ENCODE data around the gene BMAL1.
A peak's percentile ranks its signal among the peaks of the same experiment; 100 is the strongest.
"Not testable (repeated sequence)": the region's sequence is repeated elsewhere in the genome, so short reads cannot be mapped to it uniquely, and the experiment has no call there.

Gene BMAL1

DNA sequence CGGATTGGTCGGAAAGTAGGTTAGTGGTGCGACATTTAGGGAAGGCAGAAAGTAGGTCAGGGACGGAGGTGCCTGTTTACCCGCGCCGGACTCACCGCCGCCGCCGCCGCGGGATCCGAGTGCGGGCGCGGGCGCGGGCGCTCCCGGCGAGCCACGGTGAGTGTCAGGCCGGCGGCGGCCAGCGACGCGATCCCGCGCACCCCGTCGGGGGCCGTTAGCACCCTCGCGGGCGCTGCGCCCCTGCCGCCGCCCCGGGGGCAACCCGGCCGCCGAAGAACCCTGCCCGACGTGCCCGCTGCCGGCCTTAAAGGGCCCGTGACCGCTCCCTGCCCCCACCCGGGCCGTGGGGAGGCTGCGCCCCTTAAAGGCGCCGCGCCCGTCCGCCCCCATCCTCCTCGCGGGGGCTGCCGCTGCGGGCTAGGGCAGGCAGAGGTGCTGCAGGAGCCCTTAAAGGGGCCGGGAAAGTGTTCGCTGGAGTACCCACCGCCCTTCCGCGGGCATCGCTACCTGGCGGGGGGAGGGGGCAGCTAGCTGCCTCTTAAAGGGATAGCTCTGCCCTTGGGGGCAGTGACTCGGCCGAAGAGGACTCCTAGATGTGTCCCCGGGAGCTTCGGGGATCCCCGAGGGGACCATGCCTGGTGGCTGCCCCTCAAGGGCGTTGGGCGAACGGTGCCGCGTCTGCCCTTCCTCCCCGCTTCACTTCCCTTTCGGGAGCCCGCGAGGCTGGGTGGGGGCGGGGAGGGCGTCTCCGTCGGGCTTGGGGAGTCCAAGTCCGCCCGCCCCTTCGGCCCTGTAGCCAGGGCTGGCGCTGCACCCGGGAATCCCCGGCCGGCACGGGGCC, at the start of gene BMAL1:
Gene BMAL1 (plus strand): TSS at position 23 of the 841 bp plus-strand sequence. CDS start 76,519 bp downstream, outside the sequence.
- no peak for DNase-seq

DNA sequence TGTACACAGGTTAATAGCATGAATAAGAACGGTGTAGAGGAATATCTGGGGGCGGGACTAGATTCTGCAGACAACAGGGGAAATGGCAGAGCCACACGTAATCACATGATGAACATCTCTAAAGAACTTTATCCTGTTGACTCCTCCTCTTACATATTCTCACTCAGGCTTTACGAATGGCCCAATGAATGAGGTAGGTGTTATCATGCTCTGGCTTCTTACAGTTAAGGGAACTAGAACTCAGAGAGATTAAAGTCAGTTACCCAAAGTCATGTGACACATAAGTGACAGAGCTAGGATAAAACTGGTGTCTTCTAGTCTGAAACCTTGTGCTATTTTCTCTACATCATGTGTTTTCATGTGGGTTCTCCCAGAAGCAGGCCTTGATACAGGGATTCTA, 49.0 kb upstream of the BMAL1 start:
- no peak for DNase-seq

DNA sequence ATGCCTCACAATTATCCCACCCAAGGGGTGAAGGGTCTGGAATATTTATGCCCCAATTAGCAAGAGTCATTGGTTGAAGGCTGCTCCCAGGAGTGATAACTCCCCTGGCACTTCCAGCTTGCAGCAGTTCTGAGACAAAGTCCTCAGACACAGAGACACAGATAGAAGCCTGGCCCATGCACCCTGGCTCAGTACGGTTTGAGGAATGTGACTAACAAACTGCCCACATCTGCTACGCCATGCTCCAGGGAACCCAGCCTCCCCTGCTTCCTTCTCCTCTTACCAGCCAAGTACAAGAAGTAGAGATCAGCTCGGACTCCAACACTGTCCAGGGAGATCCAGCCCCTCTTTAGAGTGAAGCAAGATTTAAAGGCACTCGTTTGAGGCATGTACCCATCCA, 48.5 kb upstream of the BMAL1 start:
- DNase-seq = no peak

DNA sequence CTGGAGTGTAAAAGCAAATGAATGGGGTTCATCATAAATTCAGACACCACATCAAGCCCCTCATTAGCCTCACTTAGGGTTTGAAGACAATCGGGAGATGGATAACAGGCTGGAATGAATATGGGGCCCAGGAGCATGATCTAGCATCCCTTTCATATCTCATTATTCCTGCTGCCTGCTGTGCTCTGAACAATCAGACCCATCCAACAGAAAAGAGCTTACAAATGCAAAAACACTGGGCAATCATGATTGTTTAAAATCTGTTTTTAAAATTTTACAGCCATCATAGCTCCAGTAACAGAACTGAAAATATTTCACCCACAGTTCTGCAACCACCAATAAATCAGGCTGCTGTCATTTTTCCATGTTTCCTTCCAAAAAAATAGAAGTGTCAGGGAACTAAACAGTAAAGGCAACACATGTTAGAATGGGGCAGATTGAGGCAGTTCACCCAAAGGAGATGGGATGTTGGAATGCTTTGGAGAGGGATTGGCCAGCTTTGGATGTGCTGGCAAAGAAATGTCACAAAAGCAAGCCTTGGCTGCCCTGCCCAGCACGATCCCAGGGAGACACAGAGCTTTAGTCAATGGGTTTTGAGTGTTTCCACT, 47.8 kb upstream of the BMAL1 start:
- DNase-seq = no peak

DNA sequence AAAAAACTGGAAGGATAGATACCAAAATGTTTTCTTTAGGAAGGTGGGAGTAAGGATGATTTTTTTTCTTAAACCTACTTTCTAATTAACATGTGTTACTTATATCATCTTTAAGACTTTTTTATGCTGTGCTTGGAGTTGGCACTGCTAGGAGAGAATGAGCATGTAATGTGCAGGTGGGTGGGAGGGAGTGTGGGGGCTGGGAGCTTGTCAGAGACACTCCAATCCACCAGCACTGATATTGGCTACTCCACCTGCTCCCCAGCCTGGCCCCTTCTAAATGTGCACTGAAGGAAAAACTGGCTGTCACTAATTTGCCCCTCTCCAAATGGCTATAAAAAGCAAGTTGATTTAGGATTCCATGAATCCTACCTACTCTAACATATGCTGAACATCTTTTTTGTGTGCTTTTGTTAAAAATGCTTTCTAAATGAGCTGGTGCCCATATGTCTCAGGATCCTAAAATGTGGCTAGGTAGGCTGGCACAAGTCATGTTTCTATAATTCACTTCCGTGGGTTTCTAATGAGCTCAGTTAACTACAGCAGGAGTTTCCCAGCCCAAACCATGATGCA, 44.3 kb upstream of the BMAL1 start:
- DNase-seq = no peak

DNA sequence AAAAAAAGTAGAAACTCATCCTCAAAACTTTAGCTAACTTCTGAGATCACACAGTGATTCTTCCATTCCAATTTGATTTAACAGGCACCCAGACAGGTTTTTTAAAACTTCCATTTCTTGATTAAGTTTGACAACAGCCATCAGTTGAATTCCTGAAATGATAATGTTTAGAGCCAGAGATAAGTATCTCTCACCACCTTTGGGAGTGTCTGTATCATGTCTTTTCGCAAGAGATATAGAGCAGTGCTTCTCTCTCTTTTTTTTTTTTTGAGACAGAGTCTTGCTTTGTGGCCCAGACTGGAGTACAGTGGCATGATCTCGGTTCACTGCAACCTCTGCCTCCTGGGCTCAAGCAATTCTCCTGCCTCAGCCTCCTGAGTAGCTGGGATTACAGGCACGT, 41.7 kb upstream of the BMAL1 start:
- DNase-seq = no peak

DNA sequence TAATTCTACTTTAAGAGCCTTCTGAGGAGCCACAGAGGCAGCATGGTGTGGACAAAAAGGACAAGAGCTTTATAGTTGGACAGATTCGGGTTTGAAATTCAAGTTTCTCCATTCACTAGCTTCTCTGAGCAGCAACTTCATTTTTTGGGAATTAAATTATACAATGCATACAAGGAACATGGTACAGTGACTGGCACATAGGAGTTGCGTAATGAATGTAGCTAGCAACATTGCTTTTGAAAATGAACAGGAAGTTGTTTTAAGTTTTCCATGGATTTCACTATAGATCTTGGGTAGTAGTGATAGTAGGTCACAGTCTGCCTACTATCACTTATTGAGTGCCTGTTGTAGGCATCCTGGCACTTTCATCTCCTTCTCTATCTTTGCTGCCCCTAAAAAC, 41.0 kb upstream of the BMAL1 start:
- DNase-seq = no peak

DNA sequence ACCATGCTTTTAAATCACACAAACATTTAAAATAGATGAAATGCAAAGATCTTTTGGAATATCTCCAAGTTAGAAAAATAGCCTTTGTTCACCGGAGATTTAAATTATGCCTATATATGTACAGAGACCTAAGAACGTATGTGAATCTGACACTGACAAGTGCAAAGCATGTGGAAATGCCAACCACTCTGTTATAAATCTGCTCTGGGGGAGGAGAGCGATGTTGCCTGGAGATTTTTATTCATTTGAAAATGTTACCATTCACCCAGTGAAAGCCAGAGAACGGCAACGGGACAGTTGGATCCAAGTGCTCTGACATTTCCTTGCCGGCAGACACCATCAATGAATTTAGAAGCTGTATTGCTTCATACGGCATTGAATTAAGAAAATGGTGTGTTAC, 39.8 kb upstream of the BMAL1 start:
- DNase-seq = no peak

DNA sequence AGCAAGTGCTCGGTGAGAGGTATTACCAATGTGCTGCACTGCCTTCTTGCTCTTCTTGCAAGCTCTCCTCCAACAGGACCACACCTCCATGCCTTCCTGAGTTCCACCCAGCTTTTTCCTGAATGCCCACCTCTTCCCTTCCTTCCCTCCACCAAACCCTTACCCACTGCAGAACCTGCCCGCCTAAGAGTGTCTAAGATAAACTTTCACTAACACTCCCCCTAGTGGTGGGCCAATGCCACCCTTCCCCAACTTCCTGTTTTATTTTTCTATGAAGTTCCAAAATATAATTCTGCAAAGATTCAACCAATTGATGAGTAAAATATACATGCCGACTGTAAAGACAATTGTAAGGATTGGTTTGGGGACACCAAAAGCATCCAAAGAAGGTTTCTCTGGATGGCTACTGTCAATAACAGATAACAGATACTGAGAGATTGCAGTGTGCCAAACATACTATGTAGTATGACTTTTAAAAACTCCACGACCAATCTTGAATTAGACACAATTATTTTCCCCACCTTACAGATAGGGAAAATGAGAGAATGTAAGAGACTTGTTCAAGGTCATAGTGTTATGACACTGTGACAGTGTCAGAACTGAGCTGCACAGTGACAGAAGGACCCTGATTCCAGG, 38.6 kb upstream of the BMAL1 start:
- DNase-seq = peak; percentile 33

DNA sequence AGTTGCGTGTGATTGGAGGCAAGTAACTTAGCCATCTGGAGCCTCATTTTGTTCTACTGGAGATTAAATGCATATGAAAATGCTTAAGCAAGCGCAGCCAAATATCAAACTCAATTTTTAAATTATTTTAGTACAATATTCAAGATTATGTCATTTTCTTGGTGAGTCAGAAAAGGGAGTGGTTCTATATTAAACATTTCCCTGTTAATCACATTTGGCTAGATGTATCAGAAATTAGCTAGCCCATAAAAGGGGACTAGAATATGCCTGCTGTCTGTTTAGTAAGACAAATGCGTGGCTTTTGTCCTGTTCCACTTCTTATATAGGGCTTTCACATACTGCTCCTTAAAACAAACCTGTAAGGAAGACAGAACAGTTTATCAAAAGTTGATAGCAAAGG, 35.0 kb upstream of the BMAL1 start:
- DNase-seq = no peak

DNA sequence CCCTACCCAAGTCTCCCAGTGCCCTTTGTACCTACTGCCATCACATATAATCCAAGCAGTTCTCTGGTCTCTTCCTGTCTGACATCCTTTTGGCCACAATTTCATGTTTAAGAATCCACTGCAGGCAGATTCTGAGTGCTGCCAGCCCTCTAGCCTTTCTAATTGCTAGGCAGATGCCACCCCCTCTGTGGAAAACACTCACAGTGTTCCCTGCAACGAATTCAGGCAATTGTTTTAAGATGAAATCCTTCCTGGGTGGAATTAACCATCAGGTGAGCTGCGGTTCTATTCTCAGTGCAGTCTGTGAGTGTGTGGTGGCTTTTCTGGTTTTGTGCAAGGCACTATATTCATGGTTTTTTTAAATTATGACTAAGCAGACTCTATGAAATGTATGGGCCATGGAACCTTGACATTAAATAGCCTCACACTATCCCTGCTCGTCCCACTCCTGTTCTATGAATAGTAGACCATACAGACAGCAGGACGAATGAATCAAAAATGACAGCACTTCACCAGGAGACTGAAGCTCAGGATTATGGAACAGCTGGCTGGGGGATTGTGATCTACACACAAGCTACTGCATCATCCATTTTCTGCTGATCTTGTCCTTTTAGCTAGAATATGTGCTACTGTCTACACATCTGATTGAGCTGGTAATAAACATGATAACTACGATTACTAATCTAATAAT, 29.8 kb upstream of the BMAL1 start:
- DNase-seq = no peak

DNA sequence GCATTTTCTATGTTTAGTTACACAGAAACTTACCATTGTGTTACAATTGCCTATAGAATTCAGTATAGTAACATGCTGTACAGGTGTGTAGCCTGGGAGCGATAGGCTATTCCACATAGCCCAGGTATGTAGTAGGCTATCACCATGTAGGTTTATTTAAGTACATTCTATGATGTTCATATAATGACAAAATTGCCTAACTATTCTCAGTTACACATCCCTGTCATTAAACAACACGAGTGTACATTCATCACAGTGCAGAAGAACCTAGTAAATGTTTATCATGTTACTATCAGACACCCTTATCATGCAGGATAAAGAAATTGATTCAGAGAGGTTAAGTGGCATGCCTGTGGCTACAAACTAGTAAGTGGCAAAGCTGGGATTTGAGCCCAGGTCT, 28.4 kb upstream of the BMAL1 start:
- no peak for DNase-seq

DNA sequence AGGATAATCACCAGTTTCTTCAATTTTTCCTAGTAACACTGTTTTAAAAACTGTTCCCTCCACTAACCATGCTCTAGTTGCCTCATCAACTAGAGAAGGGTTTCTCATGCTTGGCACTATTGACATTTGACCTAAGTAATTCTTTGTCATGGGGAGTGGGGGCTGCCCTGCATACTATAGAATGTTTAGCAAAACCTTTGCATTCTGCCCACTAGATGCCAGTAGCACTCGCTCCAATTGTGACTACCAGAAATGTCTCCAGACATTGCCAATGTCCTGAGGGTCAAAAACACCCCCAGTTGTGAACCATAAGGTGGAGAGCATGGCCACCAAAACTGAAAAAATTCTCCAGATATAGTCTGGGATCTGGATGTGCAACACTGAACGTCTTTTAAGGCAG, 27.6 kb upstream of the BMAL1 start:
- DNase-seq = no peak

DNA sequence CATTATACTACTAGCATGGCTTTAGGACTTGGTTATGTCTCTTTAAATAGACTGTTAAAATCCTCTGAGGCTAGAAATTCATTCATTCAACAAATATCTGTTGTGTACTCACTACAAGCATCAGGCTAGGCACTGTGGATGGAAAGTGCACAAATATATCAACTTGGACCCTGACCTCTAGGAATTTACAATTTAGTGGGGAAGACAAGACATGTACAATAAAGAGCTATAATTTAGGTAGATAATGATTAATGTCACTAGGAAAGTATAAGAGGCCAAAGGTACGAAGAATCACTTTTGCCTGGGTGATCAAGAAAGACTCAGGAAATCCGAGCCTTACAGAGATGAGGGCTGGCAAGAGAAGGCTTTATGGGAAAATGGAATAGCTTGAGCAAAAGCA, 25.6 kb upstream of the BMAL1 start:
- no peak for DNase-seq

DNA sequence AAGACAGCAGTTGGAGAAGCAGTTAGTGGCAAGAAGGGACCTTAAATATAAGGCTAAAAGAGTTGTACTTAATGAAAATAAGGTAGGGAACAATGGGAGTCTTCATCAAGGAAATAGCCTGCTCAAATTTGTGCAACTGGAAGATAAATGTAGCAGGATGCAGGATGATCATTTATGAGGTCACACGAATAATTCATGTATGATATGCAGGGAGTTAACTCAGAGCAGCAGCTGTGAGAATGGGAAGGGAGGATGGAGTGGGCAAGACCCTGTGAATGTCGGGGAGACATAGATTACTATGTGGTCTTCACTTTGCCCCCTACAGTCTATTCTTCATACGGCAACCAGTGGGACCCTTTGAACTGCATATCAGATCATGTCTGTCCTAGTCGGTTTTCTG, 25.2 kb upstream of the BMAL1 start:
- DNase-seq = no peak

DNA sequence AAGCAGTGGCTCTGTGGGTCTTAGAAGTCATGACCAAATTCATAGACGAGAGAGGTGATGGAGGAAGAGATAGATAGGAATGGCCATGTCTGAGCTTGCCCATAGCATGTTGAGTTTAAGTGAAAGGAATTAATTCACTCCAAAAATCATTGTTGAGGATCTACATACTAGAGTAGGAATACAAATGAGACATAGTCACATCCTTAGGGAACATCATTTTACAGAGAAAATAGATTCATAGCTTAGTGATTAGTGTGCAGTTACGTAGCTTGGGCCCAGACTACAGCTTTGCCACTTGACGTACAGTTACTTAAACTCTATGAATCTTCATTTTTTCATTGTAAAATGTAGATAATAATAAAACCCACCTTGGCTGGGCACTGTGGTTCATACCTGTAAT, 21.4 kb upstream of the BMAL1 start:
- DNase-seq = no peak

DNA sequence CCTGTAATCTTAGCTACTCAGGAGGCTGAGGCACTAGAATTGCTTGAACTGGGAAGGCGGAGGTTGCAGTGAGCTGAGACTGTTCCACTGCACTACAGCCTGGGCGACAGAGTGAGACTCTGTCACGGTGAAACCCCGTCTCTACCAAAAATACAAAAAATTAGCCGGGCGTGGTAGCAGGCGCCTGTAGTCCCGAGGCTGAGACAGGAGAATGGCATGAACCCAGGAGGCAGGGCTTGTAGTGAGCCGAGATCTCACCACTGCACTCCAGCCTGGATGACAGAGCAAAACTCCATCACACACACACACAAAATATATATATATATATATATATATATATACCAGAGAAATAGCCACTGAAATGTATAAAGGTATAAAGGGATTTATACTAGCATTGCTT, 19.5 kb upstream of the BMAL1 start:
- not testable (repeated sequence) for DNase-seq

DNA sequence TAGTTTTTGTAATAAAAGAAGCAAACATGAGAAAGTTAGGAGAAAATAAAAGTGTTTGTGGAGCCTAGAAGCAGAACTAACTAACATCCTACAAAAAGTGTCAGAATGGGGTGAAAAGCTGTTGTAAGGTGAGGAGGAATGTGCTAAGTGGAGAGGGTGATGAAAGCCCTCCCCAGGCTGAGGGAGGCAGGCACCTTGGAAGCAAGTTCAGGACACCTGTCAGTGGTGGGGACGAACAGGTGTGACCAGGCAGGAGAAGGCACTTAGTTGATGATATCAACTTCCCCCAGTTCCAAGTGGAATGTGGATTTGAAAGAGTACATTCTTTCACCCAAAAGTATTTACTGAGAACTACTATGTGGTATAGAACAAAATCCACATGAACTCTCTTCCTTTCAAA, 18.7 kb upstream of the BMAL1 start:
- DNase-seq = no peak

DNA sequence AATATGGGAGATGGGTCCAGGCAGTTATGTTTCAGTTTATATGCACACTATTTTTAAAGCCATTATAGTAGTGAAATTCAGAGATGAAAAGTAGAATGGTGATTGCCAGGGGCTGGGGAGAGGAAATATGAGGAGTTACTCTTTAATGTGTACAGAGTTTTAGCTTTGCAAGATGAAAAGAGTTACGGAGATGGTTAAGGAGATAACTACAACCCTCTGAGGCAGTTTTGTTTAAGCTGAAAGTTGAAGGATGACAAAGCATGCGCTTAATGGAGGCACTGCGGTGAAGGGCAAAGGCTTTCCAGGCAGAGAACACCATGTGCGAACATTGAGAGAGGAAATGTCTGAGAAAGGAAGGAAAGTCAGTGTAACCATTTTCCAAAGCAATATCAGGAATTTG, 18.2 kb upstream of the BMAL1 start:
- DNase-seq = no peak

DNA sequence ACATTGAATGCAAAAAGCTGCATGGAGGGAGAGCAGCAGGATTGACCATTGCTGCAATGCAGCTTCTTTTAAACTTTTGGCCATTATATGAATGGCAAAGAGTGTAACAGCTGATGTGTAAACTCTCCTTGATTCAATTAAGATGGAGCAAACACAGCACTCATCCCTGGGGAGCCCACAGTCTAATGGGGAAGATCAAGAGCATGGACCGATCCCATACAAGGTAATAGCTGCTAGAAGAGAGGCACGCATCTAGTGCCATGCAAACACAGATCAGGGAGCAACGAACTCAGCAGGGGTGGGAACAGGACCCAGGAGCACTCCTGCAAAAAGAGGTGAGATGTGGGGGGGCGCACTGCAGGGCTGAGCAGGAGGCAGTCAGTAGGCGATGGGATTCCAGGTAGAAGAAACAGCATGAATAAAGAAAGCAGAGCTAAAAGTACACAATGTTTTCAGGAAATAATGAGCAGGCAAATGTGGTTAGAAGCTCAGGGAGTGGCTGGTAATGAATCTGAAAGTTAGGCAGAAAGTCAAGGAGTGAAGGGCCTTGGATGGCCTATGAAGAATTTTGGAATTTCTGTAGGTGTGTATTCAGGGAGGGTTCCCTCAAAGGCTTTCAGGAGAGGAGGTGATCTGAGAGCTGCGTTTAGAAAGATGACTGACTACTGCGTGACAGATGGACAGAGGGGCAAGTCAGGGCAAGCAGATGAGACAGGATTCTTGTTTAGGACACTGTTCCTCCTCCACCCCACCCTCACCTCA, 17.2 kb upstream of the BMAL1 start:
- no peak for DNase-seq

DNA sequence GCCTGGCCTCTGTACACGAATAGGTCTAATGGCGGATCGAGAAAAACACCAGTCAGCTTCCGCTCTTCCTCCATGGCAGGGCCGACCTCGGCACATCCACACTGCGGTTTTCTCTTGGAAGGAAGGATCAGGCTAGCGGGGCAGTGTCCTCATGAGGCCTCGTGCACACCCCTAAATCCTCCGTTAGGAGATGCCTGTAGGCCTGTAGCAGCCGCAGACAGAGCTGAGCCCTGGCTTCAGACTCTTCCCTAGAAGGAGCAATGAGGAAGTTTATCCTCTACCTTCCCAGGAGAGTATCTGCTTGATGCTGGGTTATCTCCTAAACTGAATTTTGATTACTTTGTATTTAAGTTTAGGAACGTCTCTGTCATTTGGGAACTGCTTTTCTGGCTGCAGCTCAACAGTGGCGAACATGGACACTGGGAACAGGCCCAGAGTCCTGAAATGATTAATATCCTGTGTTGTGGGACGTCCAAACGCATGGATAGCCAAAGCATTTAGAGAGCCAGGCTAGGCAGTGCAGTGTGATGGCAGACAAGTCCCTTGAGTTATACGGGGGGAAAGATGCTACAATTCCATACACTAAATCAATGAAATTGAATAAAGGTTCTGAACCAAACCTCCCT, 16.5 kb upstream of the BMAL1 start:
- no peak for DNase-seq

DNA sequence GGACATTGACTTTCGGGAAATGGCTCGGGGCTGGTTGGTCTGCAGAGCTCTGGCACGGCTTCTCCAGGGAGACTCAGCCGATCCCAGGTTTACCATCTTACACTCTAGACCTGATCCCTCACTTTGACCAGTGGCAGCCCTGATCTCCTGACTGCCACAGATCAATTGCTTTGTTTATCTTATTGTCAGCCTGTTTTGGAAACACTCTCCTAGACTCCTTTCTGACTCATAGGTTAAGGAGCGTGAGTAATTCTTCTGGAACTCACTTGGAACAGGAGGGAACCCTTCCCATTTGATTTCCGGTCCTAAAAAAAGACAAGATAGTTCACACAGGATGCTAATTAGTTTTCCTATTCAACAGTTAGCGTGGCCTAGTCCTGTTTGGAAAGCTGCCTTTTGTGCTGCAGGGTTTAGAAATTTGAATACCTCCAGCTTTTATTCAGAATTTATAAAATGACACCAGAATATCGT, 16.0 kb upstream of the BMAL1 start:
- no peak for DNase-seq

Data from KG1 (cell line).